ENCODE data around the gene SMURF1. TPM values are rescaled to one million over a fixed set of nuclear protein-coding genes. Genes with fewer than 3 reads are reported as not detected.

The SMURF1 gene
- total and polyA plus RNA-seq, 2 of the 8 experiments (the other 6 are each of a cell fraction or from before 2014, with no cell fraction given) = 9.6 to 24.5 TPM

GRCh38 chr7:98995111-98995510, 148.8 kb downstream of the SMURF1 start:
- H4K20me1 ChIP-seq (replicated peaks in 1 of 2; ENCODE audit: control insufficient read depth in 1 of 2, insufficient read depth in 2 of 2, low read length in 2 of 2) = peaks cover 5 to 9% of the 10 kb centered on the region in 2 experiments

More at GRCh38 chr7:98995111-98995510, 148.8 kb downstream of the SMURF1 start:
- Histone ChIP-seq H2BK120ac (replicated peaks; ENCODE audit: low read depth, low read length) (no peak overlapping the region), H2AK5ac (ENCODE audit: low read depth, low read length) (no peak overlapping the region), H4K5ac (ENCODE audit: insufficient read length, low read depth, low read length) (no peak overlapping the region), H2AFZ (ENCODE audit: low read length) (no peak overlapping the region), H3K14ac (ENCODE audit: insufficient read length) (no peak overlapping the region), H3K4ac (replicated peaks; ENCODE audit: insufficient read length, low read depth, low read length) (no peak overlapping the region), H2BK12ac (ENCODE audit: low read depth, low read length) (no peak overlapping the region), H3K23me2 (ENCODE audit: low read depth, low read length) (no peaks in the 10 kb centered on the region; the same call in 1 of the 2 replicates), H4K91ac (replicated peaks; ENCODE audit: insufficient read length, low read length) (no peak overlapping the region), H3K27ac (ENCODE audit: low read depth, low read length) (no peak overlapping the region), H3K4me3 (ENCODE audit: extremely low read depth in 1 of 4, insufficient read depth in 2 of 4, low read depth in 3 of 4, low read length in 4 of 4) (no peak overlapping the region), H3K56ac (replicated peaks; ENCODE audit: insufficient read length, low read depth, low read length) (no peak overlapping the region), H3K4me2 (ENCODE audit: insufficient read depth in 1 of 2, low read depth in 2 of 2, low read length in 2 of 2) (no peak overlapping the region), H3K9ac (replicated peaks in 1 of 4; ENCODE audit: extremely low read depth in 1 of 4, low read depth in 3 of 4, low read length in 3 of 4) (no peak overlapping the region), H3K27me3 (replicated peaks in 1 of 4; ENCODE audit: control insufficient read depth in 3 of 4, extremely low read depth in 1 of 4, insufficient read depth in 3 of 4, low read length in 3 of 4) (no peaks in the 10 kb centered on the region), H3K9me3 (ENCODE audit: insufficient read depth in 2 of 2, low read depth in 1 of 2, low read length in 1 of 2) (no peaks in the 10 kb centered on the region), H2BK15ac (ENCODE audit: low read length) (no peak overlapping the region), H3K36me3 (ENCODE audit: control insufficient read depth in 2 of 4, insufficient read depth in 4 of 4, low read length in 3 of 4) (peaks cover 26 to 56% (median 54%) of the 10 kb centered on the region in 4 experiments; a peak in 7 of 8 replicates), H3K23ac (ENCODE audit: insufficient read length) (no peak overlapping the region), H3K4me1 (replicated peaks in 1 of 4; ENCODE audit: control insufficient read depth in 3 of 4, insufficient read depth in 4 of 4, low read length in 3 of 4) (no peaks in the 10 kb centered on the region), H3K18ac (ENCODE audit: extremely low read depth, low read length) (no peak overlapping the region), H2BK5ac (ENCODE audit: low read depth, low read length) (no peak overlapping the region), H2BK20ac (ENCODE audit: low read length) (no peak overlapping the region), H3K79me1 (ENCODE audit: low read depth, low read length) (no peaks in the 10 kb centered on the region), H3K79me2 (ENCODE audit: control insufficient read depth in 1 of 2, insufficient read depth in 2 of 2, low read length in 2 of 2) (no peaks in the 10 kb centered on the region), H4K8ac (ENCODE audit: extremely low read depth, insufficient read depth, low read length) (no peak overlapping the region; the same call in 1 of the 2 replicates)
- FAIRE-seq (no peak), DNase-seq (ENCODE audit: low read depth in 1 of 2, low spot score in 2 of 2) (no peak)
- ChIA-PET POLR2A (ENCODE audit: partially characterized antibody) (no interaction called here), CTCF (ENCODE audit: partially characterized antibody) (interaction anchor here (1.1 kb wide), 1 partner anchor 10 kb away, joined by 5 read pairs; no protein-coding TSS in a partner anchor)
- 86% methylated on average over 12 of the region's 13 CpGs; no CpG with 5 or more reads in 1 of the 2 experiments for WGBS, 2 experiments (ENCODE audit: extremely low coverage in 1 of 2, insufficient coverage in 1 of 2, insufficient read length in 1 of 2, insufficient replicate concordance in 2 of 2, low coverage in 1 of 2, low lambda C conversion rate in 2 of 2, missing lambda C conversion rate in 1 of 2)
- TF ChIP-seq SRF (IDR thresholded peaks at IDR 0.05; ENCODE audit: low read depth, low read length) = no peak
- TF ChIP-seq CBX8 (IDR thresholded peaks at IDR 0.05; ENCODE audit: borderline replicate concordance, low read depth, low read length) = no peak
- TF ChIP-seq EP300 (IDR thresholded peaks at IDR 0.05; ENCODE audit: borderline replicate concordance in 1 of 2, low read depth in 2 of 2, low read length in 2 of 2) = no peak
- TF ChIP-seq HDAC2 (IDR thresholded peaks at IDR 0.05; ENCODE audit: borderline replicate concordance in 1 of 2, low read depth in 2 of 2, low read length in 2 of 2) = no peak
- no peak for TF ChIP-seq CHD2 (IDR thresholded peaks at IDR 0.05; ENCODE audit: low read length)
- no peak for TF ChIP-seq HDAC6 (IDR thresholded peaks at IDR 0.05; ENCODE audit: low read depth, low read length)
- no peak for TF ChIP-seq SP4 (IDR thresholded peaks at IDR 0.05; ENCODE audit: low read length)
- TF ChIP-seq NANOG (IDR thresholded peaks at IDR 0.05; ENCODE audit: insufficient read depth, low read depth, low read length, poor library complexity, severe bottlenecking) = no peak
- TF ChIP-seq TAF1 (IDR thresholded peaks at IDR 0.05; ENCODE audit: low read depth, low read length) = no peak
- TF ChIP-seq POLR2AphosphoS5 (IDR thresholded peaks at IDR 0.05; ENCODE audit: low read depth, low read length) = no peak
- no peak for TF ChIP-seq GABPA (IDR thresholded peaks at IDR 0.05; ENCODE audit: borderline replicate concordance, insufficient read depth, low read length)

Data from H1 (cell line).